LoVo (cell line): Measurements from ENCODE around the gene RNF213.
A peak's percentile ranks its signal among the peaks of the same experiment; 100 is the strongest.

ENCODE experiments used
- DNase-seq: peaks from one replicate; pipeline ENCODE4 v3.0.0-alpha.2; 2016; ENCODE audit warnings: low spot score

The RNF213 gene

DNA sequence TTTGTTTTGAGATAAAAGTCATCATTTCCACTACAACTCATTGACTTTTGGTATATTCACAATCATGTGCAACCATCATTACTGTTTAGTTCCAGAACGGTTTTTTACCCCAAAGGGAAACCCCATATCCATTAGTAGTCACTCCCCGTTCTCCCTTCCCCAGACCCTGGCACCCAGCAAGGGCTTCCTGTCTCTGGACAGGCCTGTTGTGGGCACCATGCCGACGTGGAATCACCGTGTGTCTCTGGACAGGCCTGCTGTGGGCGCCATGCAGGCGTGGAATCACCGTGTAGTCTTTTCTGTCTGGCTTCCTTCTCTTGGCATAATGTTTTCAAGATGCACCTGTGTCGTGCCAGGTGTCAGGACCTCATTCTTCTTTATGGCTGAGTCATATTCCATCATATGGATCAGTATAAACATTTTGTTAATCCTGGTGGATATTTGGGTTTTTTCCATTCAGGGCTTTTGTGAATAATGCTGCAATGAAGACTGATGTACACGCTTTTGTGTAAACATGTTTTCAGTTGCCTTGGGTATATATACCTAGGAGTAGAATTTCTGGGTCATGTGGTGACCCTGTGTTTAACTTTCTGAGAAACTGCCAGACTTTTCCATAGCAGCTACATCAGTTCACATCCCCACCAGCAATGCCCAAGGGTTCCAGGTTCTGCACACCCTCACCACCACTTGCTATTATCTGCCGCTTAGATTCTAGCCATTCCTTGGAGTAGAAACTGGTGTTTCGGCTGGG is 173.4 kb downstream of the RNF213 start:
- DNase-seq: no peak

DNA sequence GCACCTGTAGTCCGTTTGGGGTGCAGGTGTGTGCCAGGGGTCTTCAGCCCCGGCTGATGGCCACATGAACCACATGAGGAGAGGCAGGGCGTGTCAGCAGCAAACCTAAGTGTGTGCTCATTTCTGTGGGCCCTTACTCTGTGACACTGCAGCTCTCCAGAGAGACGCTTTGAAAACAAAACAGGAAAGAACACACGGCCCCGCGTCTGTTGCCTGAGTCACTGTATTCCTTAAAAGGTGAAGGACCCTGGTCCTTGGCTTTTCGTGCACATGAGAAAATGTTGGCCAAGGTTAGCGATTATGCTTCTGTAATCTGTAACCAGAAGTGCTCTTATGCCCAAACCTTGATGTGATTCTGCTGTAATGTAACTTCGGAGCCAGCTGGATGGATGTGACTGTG is 176.9 kb downstream of the RNF213 start:
- DNase-seq: no peak

DNA sequence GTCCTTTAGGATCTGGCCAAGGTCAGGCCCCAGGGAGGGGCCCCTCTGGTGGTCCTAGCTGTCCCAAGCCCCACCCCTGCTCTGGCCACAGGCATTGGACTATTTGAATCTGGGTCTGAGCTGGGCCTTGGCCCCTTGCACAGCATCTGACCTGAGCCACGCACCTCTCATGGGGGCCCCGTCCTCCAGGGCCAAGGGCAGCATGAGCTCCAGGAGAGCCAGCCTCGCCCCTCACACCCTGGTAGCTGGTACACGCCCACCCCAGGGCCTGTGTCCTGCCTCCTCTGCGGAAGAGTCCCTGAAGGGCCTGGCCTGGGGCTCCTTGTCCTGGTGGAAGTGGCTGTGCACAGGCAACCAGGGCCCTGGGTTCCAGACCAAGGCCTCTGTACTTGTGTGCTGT is 178.2 kb downstream of the RNF213 start:
- DNase-seq: no peak

DNA sequence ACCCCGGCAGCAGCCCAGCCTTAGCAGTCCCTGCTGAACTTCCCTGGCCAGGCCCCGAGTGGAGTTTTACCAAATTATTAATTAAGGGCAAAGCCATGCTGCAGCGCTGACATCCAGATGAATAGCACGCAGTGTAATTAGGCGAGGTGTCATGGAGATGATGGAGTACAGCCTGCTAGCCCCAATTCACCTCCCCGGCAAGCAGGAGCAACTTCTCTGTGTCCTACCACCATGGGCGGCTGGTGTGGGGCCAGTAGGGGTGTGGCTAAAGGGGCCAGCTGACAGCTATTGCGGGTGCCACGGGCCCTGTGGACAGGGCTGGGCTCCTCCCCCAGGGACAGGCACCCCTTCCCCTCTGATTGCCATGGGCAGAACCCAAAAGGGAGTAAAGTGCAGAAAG is 178.8 kb downstream of the RNF213 start:
- DNase-seq: no peak

DNA sequence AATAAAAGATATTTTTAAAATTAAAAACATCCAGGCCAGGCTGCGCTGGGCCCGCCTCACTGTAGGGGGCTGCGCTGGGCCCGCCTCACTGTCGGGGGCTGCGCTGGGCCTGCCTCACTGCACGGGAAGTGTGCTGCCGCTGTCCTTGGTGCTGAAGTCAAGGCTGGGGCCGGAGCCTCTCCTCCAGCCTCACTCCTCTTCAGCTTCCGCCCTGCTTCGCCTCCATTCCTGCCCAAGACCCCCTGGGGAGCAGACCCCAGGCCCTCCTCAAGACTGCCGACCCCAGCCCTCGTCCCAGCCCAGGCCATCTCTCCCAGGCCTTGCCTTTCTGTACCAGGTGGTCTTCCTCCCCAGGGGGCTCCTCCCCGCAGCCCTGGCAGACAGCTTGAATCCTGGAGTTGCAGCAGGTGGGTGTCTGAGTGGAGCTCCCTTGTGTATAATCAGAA is 180.5 kb downstream of the RNF213 start:
- peak; percentile 37 for DNase-seq

DNA sequence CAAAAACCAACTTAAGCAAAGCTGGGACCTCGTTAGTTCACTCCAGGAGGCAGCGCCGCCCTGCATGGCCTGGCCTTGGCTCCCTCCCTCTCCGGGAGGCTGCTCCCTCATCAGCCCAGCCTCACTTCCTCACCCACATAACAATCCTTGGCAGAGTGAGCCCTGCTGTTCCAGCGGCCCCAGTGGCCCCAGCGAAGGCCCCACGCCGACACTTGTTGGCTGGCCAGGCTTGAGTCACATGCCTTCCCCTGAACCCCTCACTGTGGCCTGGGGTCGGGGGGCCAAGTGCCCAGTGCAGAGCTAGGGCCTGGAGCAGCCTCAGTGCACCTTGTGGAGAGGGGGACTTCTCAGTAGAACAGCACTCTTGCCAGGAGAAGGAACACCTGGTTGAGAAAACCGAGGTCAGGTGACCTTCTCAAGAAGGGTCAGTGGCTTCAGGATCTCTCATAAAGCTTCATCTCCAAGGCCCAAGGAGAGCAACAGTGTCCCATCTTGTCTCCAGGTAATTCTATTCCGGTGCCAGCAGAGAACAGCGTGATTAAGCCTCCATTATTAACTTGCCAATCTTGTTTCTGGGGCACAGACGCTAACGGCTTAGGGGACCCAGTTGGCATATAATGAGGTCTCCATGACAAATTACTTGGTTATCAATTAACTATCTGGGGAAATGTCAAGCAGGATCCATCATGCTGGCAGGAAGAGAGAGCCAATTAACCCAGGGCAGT is 181.1 kb downstream of the RNF213 start:
- DNase-seq: no peak

DNA sequence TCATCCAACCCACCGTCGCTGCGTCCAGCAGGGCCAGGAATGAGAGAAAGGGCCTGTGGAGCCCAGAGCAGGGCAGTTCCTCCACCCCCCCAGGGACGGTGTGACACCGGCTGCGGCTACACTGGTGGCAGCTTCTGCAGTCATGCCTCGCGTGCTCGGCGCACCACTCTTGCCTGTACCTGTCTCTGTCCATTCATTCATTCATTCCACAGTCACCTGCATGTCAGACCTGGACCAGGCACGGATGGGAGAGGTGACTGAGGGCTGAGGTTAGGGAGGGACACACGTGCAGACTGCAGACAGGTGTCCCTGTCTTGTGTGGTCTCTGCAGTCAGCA is 181.6 kb downstream of the RNF213 start:
- DNase-seq: no peak

DNA sequence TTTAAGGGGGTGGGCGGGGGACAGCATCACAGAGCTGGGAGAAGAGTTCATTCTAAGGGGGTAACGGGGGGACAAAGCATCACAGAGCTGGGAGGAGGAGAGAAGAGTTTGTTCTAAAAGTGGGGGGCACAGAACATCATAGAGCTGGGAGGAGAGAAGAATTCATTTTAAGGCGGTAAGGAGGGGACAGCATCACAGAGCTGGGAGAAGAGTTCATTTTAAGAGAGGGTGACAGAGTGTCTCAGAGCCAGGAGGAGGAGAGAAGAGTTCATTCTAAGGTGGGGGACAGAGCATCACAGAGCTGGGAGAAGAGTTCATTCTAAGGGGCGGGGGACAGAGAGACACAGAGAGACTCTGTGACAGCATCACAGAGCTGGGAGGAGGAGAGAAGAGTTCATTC is 182.1 kb downstream of the RNF213 start:
- no peak for DNase-seq

DNA sequence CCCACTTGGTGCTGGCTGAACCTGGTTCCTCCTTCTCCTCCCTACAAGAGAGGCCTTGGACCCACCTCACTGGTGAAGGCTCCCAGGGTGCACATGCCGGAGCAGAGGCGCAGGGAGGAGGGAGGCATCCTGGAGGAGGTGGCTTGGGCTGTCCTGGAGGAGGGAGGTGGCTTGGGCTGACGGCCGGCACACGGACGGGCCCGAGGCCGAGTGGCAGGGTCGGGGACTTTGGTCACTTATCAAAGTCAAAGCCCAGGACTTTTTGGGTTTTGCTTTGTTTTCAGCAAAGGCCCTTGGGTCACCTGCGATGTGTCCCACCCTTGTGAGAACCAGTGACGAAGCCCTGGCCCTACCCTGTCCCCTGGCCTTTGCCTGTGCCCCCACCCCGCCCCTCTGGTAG is 182.8 kb downstream of the RNF213 start:
- no peak for DNase-seq

DNA sequence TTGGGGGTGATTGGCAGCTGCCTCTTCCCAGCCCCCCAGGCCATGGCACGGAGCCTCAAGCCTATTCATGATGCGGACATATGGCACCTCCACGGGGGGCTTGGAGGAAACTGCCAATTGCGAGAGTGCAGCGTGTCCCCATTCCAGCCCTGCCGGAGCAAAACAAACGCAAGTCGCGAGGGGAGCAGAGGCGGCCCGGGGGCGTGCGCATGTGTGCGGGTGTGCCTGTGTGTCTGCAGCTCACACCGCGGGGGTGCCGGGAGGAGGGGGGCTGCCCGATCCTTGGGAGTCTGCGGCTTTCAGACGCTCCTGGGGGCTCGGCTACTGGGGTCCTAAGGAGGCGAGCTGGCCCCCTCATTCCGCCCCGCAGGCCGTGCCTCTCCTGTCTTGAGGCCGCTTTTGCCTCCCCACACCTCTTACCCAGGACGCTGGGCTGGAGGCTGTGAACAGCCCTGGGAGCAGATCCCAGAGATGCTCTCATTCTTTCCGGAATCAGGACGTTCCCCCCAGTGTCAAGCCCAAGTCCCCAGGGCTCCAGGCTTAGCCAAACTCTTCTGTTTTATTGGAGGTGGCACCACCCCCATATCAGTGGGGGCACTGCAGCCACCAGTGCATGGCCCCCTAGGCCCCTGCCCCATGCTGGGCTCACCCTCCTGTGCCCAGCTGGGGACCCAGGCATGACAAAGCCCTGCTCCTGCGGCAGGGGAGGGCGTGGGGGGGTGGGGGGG is 183.4 kb downstream of the RNF213 start:
- DNase-seq: no peak

DNA sequence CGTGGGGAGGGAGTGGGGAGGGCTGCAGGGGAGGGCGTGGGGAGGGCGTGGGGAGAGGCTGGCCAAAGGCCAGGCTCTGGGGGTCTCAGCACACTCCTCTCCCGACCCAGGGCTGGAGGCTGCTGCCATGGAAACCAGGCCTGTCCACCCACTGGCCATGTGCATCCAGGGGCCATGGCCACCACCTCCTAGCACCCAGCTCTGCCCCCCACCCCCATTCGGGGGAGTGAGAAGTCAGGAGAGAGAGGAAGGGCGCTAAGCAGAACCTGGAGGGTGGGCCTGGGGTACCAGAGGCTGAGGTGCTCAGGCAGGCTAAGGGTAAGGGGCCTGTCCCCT is 184.0 kb downstream of the RNF213 start:
- no peak for DNase-seq

DNA sequence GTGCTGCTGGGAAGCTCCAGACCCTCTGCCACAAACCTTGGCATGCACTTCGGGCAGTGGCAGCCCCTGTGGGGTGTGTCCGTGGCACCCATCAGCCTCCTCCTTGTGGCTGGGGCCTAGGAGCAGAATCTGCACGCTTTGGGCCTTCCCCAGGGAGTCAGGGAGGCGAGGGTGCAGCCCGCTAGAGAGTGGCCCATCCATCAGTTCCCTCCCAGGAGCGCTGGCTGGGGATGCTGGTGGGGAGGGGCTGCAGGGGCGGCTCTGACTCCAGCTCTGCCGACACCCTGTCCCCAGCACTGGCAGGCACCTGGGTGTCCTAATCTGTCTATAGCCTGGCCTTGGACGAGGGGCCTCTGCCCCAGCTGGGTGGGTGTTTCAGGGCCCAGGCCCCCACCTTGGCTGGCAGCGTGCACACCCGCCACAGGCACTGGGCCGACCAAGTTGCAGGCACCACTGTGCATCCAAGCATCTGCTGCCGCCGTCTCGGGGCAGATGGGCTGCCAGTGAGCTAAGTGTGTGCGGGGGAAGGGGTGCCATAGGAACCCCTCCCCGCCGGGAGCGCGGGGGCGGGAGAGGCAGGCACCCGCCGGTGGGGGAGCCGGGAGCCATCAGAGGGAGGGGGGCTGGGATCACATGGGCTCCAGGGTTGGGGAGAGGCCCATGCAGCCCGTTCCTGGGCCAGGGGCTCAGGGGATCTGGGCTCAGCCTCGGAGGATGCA is 184.5 kb downstream of the RNF213 start:
- DNase-seq: no peak

DNA sequence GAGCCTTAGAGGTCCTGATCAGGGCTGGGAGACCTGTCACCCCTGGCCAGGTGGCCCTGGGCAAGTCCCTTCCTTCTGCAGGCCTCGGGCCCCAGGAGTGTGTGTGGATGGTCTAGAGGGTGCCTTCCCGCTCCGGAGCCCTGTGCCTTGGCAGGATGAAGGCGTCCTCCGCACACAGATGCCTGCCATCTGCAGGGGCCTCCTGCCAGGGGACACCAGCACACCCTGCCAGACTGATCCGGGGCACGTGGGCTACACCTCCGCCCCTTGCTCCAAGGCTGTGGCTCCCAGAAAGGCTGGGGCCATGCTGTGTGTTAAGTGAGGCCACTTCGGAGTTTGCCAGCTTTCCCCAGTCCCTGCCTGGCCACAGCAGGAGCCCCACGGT is 185.1 kb downstream of the RNF213 start:
- no peak for DNase-seq

DNA sequence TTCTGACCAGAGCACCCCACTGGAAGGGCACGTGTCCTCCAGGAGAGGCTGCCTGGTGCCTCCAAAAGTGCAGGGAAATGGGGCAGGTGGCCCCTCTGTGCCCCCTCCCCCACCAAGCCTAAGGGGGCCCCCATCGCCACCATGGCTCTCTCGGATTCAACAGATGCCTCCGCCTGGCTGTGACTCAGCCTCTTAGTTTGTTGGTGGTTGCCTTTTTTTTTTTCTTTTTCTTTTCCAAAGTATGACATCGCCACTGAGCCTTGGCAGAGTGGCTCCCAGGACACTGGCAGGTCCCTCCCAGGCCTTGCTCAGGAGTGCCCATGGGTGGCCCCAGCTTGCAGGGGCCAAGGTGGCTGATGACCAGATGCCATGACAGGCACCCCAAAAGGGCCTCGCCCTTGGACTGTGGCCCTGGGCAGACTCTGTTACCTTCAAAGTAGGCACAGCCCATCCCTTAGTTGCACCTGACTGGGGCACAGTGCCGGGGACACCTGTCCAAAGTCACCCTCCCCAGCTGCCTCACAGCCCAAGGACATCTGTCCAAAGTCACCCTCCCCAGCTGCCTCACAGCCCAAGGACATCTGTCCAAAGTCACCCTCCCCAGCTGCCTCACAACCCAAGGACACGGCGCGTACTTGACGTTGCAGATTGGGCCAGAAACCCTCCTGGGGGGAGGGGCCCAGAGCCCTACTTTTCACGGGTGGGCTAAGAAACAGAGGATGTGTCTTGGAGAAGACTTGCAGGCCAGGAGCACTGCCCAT is 186.2 kb downstream of the RNF213 start:
- DNase-seq: no peak

DNA sequence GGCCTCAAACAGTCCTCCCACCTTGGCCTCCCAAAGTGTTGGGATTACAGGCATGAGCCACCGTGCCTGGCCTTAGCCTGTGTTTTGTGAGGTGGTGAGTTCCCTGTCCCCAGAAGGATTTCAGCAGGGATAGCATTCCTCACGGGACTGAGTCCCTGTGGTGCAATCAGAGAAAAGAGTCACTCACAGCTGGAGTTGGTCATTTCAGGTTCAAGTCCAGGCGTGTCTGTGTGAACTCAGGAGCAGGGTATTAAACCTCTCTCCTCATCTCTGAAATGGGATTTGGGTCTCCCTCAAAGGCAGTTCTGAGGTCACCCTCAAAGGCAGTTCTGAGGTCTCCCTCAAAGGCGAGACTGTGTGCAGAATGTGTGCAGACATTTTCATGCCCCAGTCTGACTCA is 187.1 kb downstream of the RNF213 start:
- DNase-seq: no peak
